ENCODE results near the gene LEMD1. TPM values are rescaled to one million over a fixed set of nuclear protein-coding genes. Genes with fewer than 3 reads are reported as not detected.

LEMD1 gene
- total and polyA plus RNA-seq, 2 donors (not counting 1 experiment from before 2014, with no cell fraction given) = not detected

- Histone ChIP-seq H3K4me1 (ENCODE audit: control insufficient read depth, extremely low read depth, insufficient read depth, low read length) (no peaks in the 10 kb centered on the region), H3K79me2 (ENCODE audit: control insufficient read depth, insufficient read depth, low read length) (no peaks in the 10 kb centered on the region), H3K4me2 (ENCODE audit: extremely low read depth, insufficient read depth, low read length) (no peak overlapping the region), H3K27me3 (ENCODE audit: control insufficient read depth, insufficient read depth, low read length) (peaks cover 19% of the 10 kb centered on the region), H3K4me3 (replicated peaks in 1 of 4; ENCODE audit: control extremely low read depth in 1 of 4, insufficient read depth in 1 of 4, low read depth in 3 of 4, low read length in 4 of 4) (no peak overlapping the region), H4K20me1 (ENCODE audit: control insufficient read depth, extremely low read depth, insufficient read depth, low read length) (no peaks in the 10 kb centered on the region), H3K9ac (ENCODE audit: insufficient read depth, low read length) (no peak overlapping the region), H2AFZ (ENCODE audit: low read length) (no peak overlapping the region), H3K27ac (ENCODE audit: insufficient read depth, low read length) (no peak overlapping the region), H3K9me3 (ENCODE audit: control insufficient read depth, insufficient read depth, low read depth, low read length) (no peaks in the 10 kb centered on the region), H3K36me3 (ENCODE audit: control insufficient read depth, insufficient read depth, low read length) (no peaks in the 10 kb centered on the region)
- no peak for DNase-seq (ENCODE audit: low read depth in 2 of 2)
- TF ChIP-seq CTCF (conservative IDR thresholded peaks at IDR 0.05 in 1 of 2, IDR thresholded peaks at IDR 0.05 in 1 of 2; ENCODE audit: low read depth in 1 of 2, low read length in 2 of 2) (no peak), EZH2 (IDR thresholded peaks at IDR 0.05; ENCODE audit: low read length, missing control alignments) (no peak)
These were observed 61.0 kb downstream of the LEMD1 start for GRCh38 chr1:205360891-205361290.

DNA sequence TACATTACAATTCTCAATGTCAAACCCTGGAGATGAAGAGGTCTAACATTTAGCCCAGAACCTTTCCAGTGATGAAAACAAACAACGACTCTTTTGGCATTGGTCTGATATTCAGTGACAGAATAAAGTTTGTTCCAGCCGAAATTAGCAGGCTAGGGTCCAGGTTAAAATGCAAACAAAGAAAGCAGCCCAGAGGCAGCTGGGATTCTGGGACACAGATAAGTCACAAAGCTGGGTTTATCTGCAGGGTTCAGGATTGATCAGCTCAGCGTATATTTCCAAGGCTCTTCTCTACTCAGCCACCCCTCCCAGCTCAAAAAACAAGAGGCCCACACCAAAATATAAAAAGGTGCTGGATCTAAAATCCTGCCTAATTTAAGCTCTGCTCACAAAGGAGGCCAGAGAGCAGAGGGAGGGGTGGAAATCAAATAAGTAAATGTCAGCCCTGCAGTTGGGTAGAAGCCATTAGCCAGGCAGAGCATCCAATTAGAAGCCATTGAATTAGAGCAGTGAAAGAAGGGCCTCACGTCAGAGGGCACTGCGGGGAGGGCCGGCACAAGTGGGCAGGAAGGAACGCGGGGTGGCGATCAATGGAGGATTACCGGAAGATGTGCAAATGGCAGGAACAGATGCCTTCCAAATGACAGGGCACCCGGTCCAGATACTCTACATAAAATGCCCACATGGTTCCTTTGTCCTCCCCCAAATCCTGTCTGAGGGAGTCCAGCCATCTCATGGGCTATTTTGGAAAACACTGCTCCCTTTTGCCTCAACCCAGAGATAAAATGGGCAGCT lies 61.9 kb downstream of the LEMD1 start:
- no peak for DNase-seq (ENCODE audit: low read depth in 2 of 2)
- Histone ChIP-seq H3K4me3 (replicated peaks in 1 of 4; ENCODE audit: control extremely low read depth in 1 of 4, insufficient read depth in 1 of 4, low read depth in 3 of 4, low read length in 4 of 4) (no peak overlapping the region), H3K27me3 (ENCODE audit: control insufficient read depth, insufficient read depth, low read length) (peaks cover 19% of the 10 kb centered on the region), H3K36me3 (ENCODE audit: control insufficient read depth, insufficient read depth, low read length) (no peaks in the 10 kb centered on the region), H3K4me1 (ENCODE audit: control insufficient read depth, extremely low read depth, insufficient read depth, low read length) (no peaks in the 10 kb centered on the region), H3K79me2 (ENCODE audit: control insufficient read depth, insufficient read depth, low read length) (no peaks in the 10 kb centered on the region), H2AFZ (ENCODE audit: low read length) (no peak overlapping the region), H3K4me2 (ENCODE audit: extremely low read depth, insufficient read depth, low read length) (no peak overlapping the region), H3K9ac (ENCODE audit: insufficient read depth, low read length) (no peak overlapping the region), H3K9me3 (ENCODE audit: control insufficient read depth, insufficient read depth, low read depth, low read length) (no peaks in the 10 kb centered on the region), H3K27ac (ENCODE audit: insufficient read depth, low read length) (no peak overlapping the region), H4K20me1 (ENCODE audit: control insufficient read depth, extremely low read depth, insufficient read depth, low read length) (no peaks in the 10 kb centered on the region)
- TF ChIP-seq EZH2 (IDR thresholded peaks at IDR 0.05; ENCODE audit: low read length, missing control alignments) (no peak), CTCF (conservative IDR thresholded peaks at IDR 0.05 in 1 of 2, IDR thresholded peaks at IDR 0.05 in 1 of 2; ENCODE audit: low read depth in 1 of 2, low read length in 2 of 2) (no peak)

GRCh38 chr1:205358579-205358978 lies 63.3 kb downstream of the LEMD1 start:
- no peak overlapping the region for H3K4me3 ChIP-seq (replicated peaks in 1 of 4; ENCODE audit: control extremely low read depth in 1 of 4, insufficient read depth in 1 of 4, low read depth in 3 of 4, low read length in 4 of 4)
- no peaks in the 10 kb centered on the region for H3K36me3 ChIP-seq (ENCODE audit: control insufficient read depth, insufficient read depth, low read length)
- no peaks in the 10 kb centered on the region for H3K4me1 ChIP-seq (ENCODE audit: control insufficient read depth, extremely low read depth, insufficient read depth, low read length)
- no peak overlapping the region for H3K9ac ChIP-seq (ENCODE audit: insufficient read depth, low read length)
- H2AFZ ChIP-seq (ENCODE audit: low read length) = no peak overlapping the region
- H3K9me3 ChIP-seq (ENCODE audit: control insufficient read depth, insufficient read depth, low read depth, low read length) = no peaks in the 10 kb centered on the region
- H3K27me3 ChIP-seq (ENCODE audit: control insufficient read depth, insufficient read depth, low read length) = peaks cover 19% of the 10 kb centered on the region
- H4K20me1 ChIP-seq (ENCODE audit: control insufficient read depth, extremely low read depth, insufficient read depth, low read length) = no peaks in the 10 kb centered on the region
- DNase-seq (ENCODE audit: low read depth in 2 of 2) = no peak
- H3K79me2 ChIP-seq (ENCODE audit: control insufficient read depth, insufficient read depth, low read length) = no peaks in the 10 kb centered on the region
- H3K4me2 ChIP-seq (ENCODE audit: extremely low read depth, insufficient read depth, low read length) = no peak overlapping the region
- TF ChIP-seq EZH2 (IDR thresholded peaks at IDR 0.05; ENCODE audit: low read length, missing control alignments) (no peak), CTCF (conservative IDR thresholded peaks at IDR 0.05 in 1 of 2, IDR thresholded peaks at IDR 0.05 in 1 of 2; ENCODE audit: low read depth in 1 of 2, low read length in 2 of 2) (no peak)
- H3K27ac ChIP-seq (ENCODE audit: insufficient read depth, low read length) = no peak overlapping the region
